Ishikawa (cell line): ENCODE results near the gene PDGFC.

Experiments used
- CREB1 ChIP-seq: IDR thresholded peaks from 2 replicates; pipeline ENCODE4 v1.6.1; 2012; ENCODE audit warnings: low read depth
- EP300 ChIP-seq: IDR thresholded peaks from 2 replicates; pipeline ENCODE4 v1.6.1; 2012; ENCODE audit warnings: borderline replicate concordance
- FOXM1 ChIP-seq: IDR thresholded peaks from 2 replicates; pipeline ENCODE4 v1.6.1; 2012; ENCODE audit warnings: low read depth, borderline replicate concordance
- REST ChIP-seq: IDR thresholded peaks from 2 replicates; pipeline ENCODE4 v1.6.1; 2012; ENCODE audit warnings: low read depth, mild to moderate bottlenecking
- TAF1 ChIP-seq: IDR thresholded peaks from 2 replicates; pipeline ENCODE4 v1.6.1; 2012; ENCODE audit warnings: low read depth, mild to moderate bottlenecking
- TCF12 ChIP-seq: IDR thresholded peaks from 2 replicates; pipeline ENCODE4 v1.6.1; 2012; ENCODE audit warnings: low read depth
- YY1 ChIP-seq: IDR thresholded peaks from 2 replicates; pipeline ENCODE4 v1.6.1; 2012; ENCODE audit warnings: low read depth
- TF ChIP-seq, protein P1 (sequence below): IDR thresholded peaks from 2 replicates; pipeline ENCODE4 v1.6.1; 2012

DNA sequence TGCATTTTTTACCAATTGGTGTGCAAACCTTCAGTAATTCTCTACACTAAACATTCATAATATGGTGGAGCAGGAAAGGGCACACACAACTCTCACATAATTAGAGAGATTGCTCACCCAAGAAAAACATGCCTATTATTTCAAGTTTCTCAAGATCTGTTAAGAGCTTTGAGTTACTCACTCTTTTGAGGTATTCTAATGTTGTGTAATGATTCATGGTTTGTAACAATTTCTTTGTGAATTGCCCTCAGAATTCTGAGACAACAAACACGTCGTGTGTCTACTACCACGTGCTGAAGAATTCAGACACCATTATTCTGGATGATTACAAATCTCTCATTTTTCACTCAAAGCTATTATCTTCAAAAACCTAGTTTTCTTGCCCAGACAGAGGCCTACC lies 82.8 kb downstream of the PDGFC start:
- TF ChIP-seq YY1 (no peak), FOXM1 (no peak), EP300 (no peak), REST (no peak), CREB1 (no peak), TCF12 (no peak), TAF1 (no peak)
- TF ChIP-seq, protein P1, sequence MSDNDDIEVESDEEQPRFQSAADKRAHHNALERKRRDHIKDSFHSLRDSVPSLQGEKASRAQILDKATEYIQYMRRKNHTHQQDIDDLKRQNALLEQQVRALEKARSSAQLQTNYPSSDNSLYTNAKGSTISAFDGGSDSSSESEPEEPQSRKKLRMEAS, result no peak
